Caco-2 (cell line): ENCODE data around the gene ST6GAL1. TPM values are rescaled to one million over a fixed set of nuclear protein-coding genes. Genes with fewer than 3 reads are reported as not detected.

Experiments
- BruUV-seq: library from RNA; stranded (reverse); fragments of 400-500 nt; replicated peaks from 2 replicates; lab custom pipeline; 2021; lab: Mats Ljungman, UMichigan
- CTCF ChIA-PET: fragments of 300-600 bp; sonication (Branson Sonifier 250); formaldehyde crosslinking; loops from one replicate; lab custom pipeline; 2022; ENCODE audit warnings: antibody characterized with exemption; lab: Charles Lee
- POLR2A ChIA-PET: fragments of 300-600 bp; sonication (Branson Sonifier 250); formaldehyde crosslinking; loops from one replicate; lab custom pipeline; 2022; ENCODE audit warnings: antibody characterized with exemption; lab: Charles Lee
- DNase-seq, 2 experiments: peaks; one replicate each; pipeline versions ENCODE4 v3.0.0 to v3.0.0-alpha.2; 2020 to 2022
- H3K27me3 ChIP-seq: replicated peaks from 2 replicates; pipeline ENCODE4 v1.6.0; 2011; ENCODE audit warnings: low read length; ENCODE audit not compliant: control insufficient read depth, insufficient read depth
- H3K36me3 ChIP-seq: 2 replicates; pipeline ENCODE4 v1.5.1; 2011; ENCODE audit warnings: low read length; ENCODE audit not compliant: control insufficient read depth, insufficient read depth
- H3K4me1 ChIP-seq: fragments of 250-450 bp; sonication (Bioruptor Pico); 2 replicates; pipeline ENCODE4 v1.5.1; 2020; ENCODE audit warnings: mild to moderate bottlenecking
- H3K4me3 ChIP-seq: 2 replicates; pipeline ENCODE4 v1.5.1; 2011; ENCODE audit warnings: low read depth, mild to moderate bottlenecking, control low read depth, low read length
- H3K9me3 ChIP-seq: fragments of 250-450 bp; sonication (Bioruptor Pico); 2 replicates; pipeline ENCODE4 v1.5.1; 2020; ENCODE audit warnings: mild to moderate bottlenecking, moderate library complexity
- H3K27ac Mint-ChIP-seq: one replicate; pipeline ENCODE4 v1.8.0; 2022; ENCODE audit warnings: mixed read lengths; ENCODE audit not compliant: unreplicated experiment
- H3K27me3 Mint-ChIP-seq: one replicate; pipeline ENCODE4 v1.8.0; 2022; ENCODE audit warnings: mixed read lengths; ENCODE audit not compliant: insufficient read depth, unreplicated experiment
- H3K36me3 Mint-ChIP-seq: one replicate; pipeline ENCODE4 v1.8.0; 2022; ENCODE audit warnings: mild to moderate bottlenecking, mixed read lengths; ENCODE audit not compliant: insufficient read depth, unreplicated experiment
- H3K4me1 Mint-ChIP-seq: one replicate; pipeline ENCODE4 v1.8.0; 2022; ENCODE audit warnings: low read depth, mixed read lengths; ENCODE audit not compliant: unreplicated experiment
- H3K4me3 Mint-ChIP-seq: one replicate; pipeline ENCODE4 v1.8.0; 2022; ENCODE audit warnings: mild to moderate bottlenecking, moderate library complexity, mixed read lengths; ENCODE audit not compliant: unreplicated experiment
- H3K9me3 Mint-ChIP-seq: one replicate; pipeline ENCODE4 v1.8.0; 2022; ENCODE audit warnings: mixed read lengths; ENCODE audit not compliant: unreplicated experiment
- intact Hi-C: fragments of 100-400 bp; cut with micrococcal nuclease; formaldehyde crosslinking; loops from one replicate; pipeline ENCODE4 v1.10.0; 2022; ENCODE audit not compliant: unreplicated experiment
- total RNA-seq: library from RNA; stranded (reverse); gene quantifications from 2 replicates; pipeline ENCODE4 v1.2.3, GENCODE V29; 2022
- TF ChIP-seq, protein P1 (sequence below), 2 experiments: fragments of 200-600 bp in 1 of 2; IDR thresholded peaks; 1 replicate in 1 of 2; 2 replicates in 1 of 2; pipeline versions ENCODE4 v1.5.1 to v1.8.0; 2011 to 2022; ENCODE audit warnings: antibody characterized with exemption in 1 of 2, control low read depth in 1 of 2, inconsistent platforms in 1 of 2, low read depth in 1 of 2, low read length in 1 of 2, mild to moderate bottlenecking in 1 of 2, moderate library complexity in 1 of 2; ENCODE audit not compliant: insufficient read depth in 1 of 2, severe bottlenecking in 1 of 2, unreplicated experiment in 1 of 2

Gene ST6GAL1
- total RNA-seq, 1 experiment from 2014 or later = 34.6 TPM

DNA sequence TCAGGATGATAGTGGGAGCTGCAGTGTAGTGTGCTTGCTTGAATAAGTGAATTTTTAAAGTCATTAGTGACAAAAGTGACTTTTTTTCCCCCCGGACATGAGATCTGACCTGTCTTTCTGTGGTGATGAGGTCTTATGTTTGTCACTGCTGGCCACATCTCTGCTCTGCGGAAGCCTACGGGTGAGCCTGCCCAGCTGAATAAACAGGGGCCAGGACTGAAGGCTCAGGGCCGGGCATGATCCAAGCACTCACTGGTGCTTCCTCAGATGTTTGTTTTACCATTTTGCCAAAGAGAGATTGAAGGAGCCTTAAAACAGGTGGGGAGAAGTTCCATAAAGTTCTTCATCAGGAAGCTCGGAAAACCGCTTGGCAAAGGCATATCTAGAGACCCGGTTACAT, 174.0 kb downstream of the ST6GAL1 start:
- H3K4me1 Mint-ChIP-seq = no peaks in the 10 kb centered on the region
- CTCF ChIA-PET = no interaction called here

GRCh38 chr3:187104933-187105332, 174.6 kb downstream of the ST6GAL1 start:
- Mint-ChIP-seq H3K27ac (no peak overlapping the region), H3K9me3 (no peaks in the 10 kb centered on the region), H3K36me3 (no peaks in the 10 kb centered on the region), H3K4me1 (no peaks in the 10 kb centered on the region), H3K4me3 (no peak overlapping the region), H3K27me3 (no peaks in the 10 kb centered on the region)
- Histone ChIP-seq H3K36me3 (no peaks in the 10 kb centered on the region), H3K4me3 (no peak overlapping the region), H3K9me3 (no peaks in the 10 kb centered on the region), H3K4me1 (no peaks in the 10 kb centered on the region), H3K27me3 (no peaks in the 10 kb centered on the region; the same call in 1 of the 2 replicates)
- DNase-seq = no peak
- CTCF ChIA-PET = no interaction called here
- TF ChIP-seq, protein P1, sequence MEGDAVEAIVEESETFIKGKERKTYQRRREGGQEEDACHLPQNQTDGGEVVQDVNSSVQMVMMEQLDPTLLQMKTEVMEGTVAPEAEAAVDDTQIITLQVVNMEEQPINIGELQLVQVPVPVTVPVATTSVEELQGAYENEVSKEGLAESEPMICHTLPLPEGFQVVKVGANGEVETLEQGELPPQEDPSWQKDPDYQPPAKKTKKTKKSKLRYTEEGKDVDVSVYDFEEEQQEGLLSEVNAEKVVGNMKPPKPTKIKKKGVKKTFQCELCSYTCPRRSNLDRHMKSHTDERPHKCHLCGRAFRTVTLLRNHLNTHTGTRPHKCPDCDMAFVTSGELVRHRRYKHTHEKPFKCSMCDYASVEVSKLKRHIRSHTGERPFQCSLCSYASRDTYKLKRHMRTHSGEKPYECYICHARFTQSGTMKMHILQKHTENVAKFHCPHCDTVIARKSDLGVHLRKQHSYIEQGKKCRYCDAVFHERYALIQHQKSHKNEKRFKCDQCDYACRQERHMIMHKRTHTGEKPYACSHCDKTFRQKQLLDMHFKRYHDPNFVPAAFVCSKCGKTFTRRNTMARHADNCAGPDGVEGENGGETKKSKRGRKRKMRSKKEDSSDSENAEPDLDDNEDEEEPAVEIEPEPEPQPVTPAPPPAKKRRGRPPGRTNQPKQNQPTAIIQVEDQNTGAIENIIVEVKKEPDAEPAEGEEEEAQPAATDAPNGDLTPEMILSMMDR (IDR thresholded peaks at IDR 0.05; ENCODE audit: insufficient read depth in 1 of 2, low read depth in 1 of 2, low read length in 1 of 2, severe bottlenecking in 1 of 2, unreplicated experiment in 1 of 2) = no peak
- POLR2A ChIA-PET = no interaction called here
- no TSS peak for BruUV-seq
- intact Hi-C loops = no loop called here

More for the DNA sequence above, 174.0 kb downstream of the ST6GAL1 start:
- no peak overlapping the region for H3K4me3 ChIP-seq
- no peaks in the 10 kb centered on the region for H3K36me3 ChIP-seq
- BruUV-seq = no TSS peak
- no peak overlapping the region for H3K27ac Mint-ChIP-seq
- no peaks in the 10 kb centered on the region for H3K9me3 Mint-ChIP-seq
- H3K27me3 Mint-ChIP-seq = no peaks in the 10 kb centered on the region
- POLR2A ChIA-PET = interaction anchor here (0.6 kb wide), 1 partner anchor 260 kb away, joined by 4 read pairs; no protein-coding TSS in a partner anchor
- intact Hi-C loops = no loop called here
- no peaks in the 10 kb centered on the region; the same call in 1 of the 2 replicates for H3K27me3 ChIP-seq
- TF ChIP-seq, protein P1 (IDR thresholded peaks at IDR 0.05; ENCODE audit: insufficient read depth in 1 of 2, low read depth in 1 of 2, low read length in 1 of 2, severe bottlenecking in 1 of 2, unreplicated experiment in 1 of 2) = no peak
- no peak for DNase-seq
- H3K4me1 ChIP-seq = no peaks in the 10 kb centered on the region
- H3K36me3 Mint-ChIP-seq = no peaks in the 10 kb centered on the region
- H3K4me3 Mint-ChIP-seq = no peak overlapping the region
- no peaks in the 10 kb centered on the region for H3K9me3 ChIP-seq

DNA sequence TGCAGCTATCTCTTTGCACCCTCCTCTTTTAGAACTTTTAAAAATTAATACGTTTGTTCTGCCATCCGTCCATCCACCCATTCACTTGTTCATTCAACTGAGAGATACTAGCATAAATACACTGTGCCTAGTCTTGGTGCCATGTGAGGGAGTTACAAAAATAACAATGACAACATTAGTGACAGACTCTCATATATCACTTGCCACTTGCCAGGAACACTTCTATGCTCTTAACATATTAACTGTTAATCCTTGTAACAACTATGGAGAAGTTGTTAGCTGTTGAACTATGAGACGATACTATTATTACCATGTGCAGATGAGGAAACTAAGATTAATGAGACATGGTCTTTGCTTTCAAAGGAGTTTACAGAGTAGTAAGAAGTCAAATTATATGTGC, 175.4 kb downstream of the ST6GAL1 start:
- ChIA-PET POLR2A (no interaction called here), CTCF (no interaction called here)

More for the DNA sequence above, 175.4 kb downstream of the ST6GAL1 start:
- H3K27me3 ChIP-seq = no peaks in the 10 kb centered on the region; the same call in 1 of the 2 replicates
- no TSS peak for BruUV-seq
- DNase-seq = no peak
- TF ChIP-seq, protein P1 (IDR thresholded peaks at IDR 0.05; ENCODE audit: insufficient read depth in 1 of 2, low read depth in 1 of 2, low read length in 1 of 2, severe bottlenecking in 1 of 2, unreplicated experiment in 1 of 2) = no peak
- Mint-ChIP-seq H3K4me3 (no peak overlapping the region), H3K36me3 (no peaks in the 10 kb centered on the region), H3K9me3 (no peaks in the 10 kb centered on the region), H3K27me3 (no peaks in the 10 kb centered on the region), H3K4me1 (no peaks in the 10 kb centered on the region), H3K27ac (no peak overlapping the region)
- no peaks in the 10 kb centered on the region for H3K4me1 ChIP-seq
- no peaks in the 10 kb centered on the region for H3K36me3 ChIP-seq
- intact Hi-C loops = no loop called here
- H3K4me3 ChIP-seq = no peak overlapping the region
- no peaks in the 10 kb centered on the region for H3K9me3 ChIP-seq
